Measurements from ENCODE around the gene GRID1.

DNA sequence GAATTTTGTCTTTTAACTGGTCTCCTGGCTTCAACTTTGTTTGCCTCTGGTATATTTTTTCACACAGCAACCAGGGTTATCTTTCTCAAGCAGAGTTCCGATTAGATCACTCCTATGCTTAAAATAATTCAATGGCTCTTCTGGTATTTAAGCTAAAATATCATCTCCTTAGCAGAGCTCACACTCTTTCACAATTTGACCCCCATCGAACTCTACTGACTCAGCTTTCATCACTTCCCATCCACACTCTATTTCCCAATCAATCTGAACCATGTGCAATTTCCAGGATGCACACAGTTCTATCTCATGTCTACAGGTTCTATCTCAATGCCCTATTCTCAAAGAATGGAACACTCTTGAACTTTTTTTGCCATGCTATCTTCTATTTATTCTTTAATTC lies 809.5 kb downstream of the GRID1 start:
- TF ChIP-seq, protein P1, sequence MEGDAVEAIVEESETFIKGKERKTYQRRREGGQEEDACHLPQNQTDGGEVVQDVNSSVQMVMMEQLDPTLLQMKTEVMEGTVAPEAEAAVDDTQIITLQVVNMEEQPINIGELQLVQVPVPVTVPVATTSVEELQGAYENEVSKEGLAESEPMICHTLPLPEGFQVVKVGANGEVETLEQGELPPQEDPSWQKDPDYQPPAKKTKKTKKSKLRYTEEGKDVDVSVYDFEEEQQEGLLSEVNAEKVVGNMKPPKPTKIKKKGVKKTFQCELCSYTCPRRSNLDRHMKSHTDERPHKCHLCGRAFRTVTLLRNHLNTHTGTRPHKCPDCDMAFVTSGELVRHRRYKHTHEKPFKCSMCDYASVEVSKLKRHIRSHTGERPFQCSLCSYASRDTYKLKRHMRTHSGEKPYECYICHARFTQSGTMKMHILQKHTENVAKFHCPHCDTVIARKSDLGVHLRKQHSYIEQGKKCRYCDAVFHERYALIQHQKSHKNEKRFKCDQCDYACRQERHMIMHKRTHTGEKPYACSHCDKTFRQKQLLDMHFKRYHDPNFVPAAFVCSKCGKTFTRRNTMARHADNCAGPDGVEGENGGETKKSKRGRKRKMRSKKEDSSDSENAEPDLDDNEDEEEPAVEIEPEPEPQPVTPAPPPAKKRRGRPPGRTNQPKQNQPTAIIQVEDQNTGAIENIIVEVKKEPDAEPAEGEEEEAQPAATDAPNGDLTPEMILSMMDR (IDR thresholded peaks at IDR 0.05 in 2 of 3, conservative IDR thresholded peaks at IDR 0.05 in 1 of 3; ENCODE audit: control insufficient read depth in 2 of 3, extremely low read depth in 1 of 3, insufficient read depth in 1 of 3, low read depth in 3 of 3, low read length in 3 of 3), result no peak
- TF ChIP-seq FOXM1 (IDR thresholded peaks at IDR 0.05; ENCODE audit: low read depth, low read length) (no peak), HDAC2 (IDR thresholded peaks at IDR 0.05) (no peak), ZNF274 (IDR thresholded peaks at IDR 0.05; ENCODE audit: insufficient read depth, insufficient read length) (no peak), YBX1 (IDR thresholded peaks at IDR 0.05) (no peak), RELA (IDR thresholded peaks at IDR 0.05; ENCODE audit: borderline replicate concordance, partially characterized antibody) (no peak)
- TF ChIP-seq, protein P2, sequence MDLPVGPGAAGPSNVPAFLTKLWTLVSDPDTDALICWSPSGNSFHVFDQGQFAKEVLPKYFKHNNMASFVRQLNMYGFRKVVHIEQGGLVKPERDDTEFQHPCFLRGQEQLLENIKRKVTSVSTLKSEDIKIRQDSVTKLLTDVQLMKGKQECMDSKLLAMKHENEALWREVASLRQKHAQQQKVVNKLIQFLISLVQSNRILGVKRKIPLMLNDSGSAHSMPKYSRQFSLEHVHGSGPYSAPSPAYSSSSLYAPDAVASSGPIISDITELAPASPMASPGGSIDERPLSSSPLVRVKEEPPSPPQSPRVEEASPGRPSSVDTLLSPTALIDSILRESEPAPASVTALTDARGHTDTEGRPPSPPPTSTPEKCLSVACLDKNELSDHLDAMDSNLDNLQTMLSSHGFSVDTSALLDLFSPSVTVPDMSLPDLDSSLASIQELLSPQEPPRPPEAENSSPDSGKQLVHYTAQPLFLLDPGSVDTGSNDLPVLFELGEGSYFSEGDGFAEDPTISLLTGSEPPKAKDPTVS (IDR thresholded peaks at IDR 0.05; ENCODE audit: low read depth, low read length), result no peak
